GM18498 (cell line): ENCODE data around the gene ELL2.

ENCODE experiments used
- ATAC-seq: cut with Tn5 transposase; IDR thresholded peaks from one replicate; pipeline ENCODE4 v1.9.1; 2021; ENCODE audit warnings: mild to moderate bottlenecking, moderate library complexity; ENCODE audit not compliant: unreplicated experiment

ELL2 gene

GRCh38 chr5:95956900-95957293 lies 4.8 kb downstream of the ELL2 start:
- no peak for ATAC-seq

- ATAC-seq: no peak
Observed at GRCh38 chr5:95956021-95956899, 5.4 kb downstream of the ELL2 start.

GRCh38 chr5:95954716-95955115 lies 6.9 kb downstream of the ELL2 start:
- no peak for ATAC-seq

- ATAC-seq: no peak
Observed at GRCh38 chr5:95953021-95953702, 8.5 kb downstream of the ELL2 start.

GRCh38 chr5:95951916-95952315 lies 9.7 kb downstream of the ELL2 start:
- ATAC-seq: no peak

- ATAC-seq: peak; percentile 56
Observed at GRCh38 chr5:95949810-95950209, 11.8 kb downstream of the ELL2 start.

GRCh38 chr5:95948631-95949030 lies 13.0 kb downstream of the ELL2 start:
- no peak for ATAC-seq

GRCh38 chr5:95946451-95946850 lies 15.2 kb downstream of the ELL2 start:
- no peak for ATAC-seq

GRCh38 chr5:95942968-95943367 lies 18.7 kb downstream of the ELL2 start:
- ATAC-seq: no peak

GRCh38 chr5:95942414-95942813 lies 19.2 kb downstream of the ELL2 start:
- ATAC-seq: no peak

- ATAC-seq: no peak
Observed at GRCh38 chr5:95941756-95942155, 19.9 kb downstream of the ELL2 start.

GRCh38 chr5:95940758-95941682 lies 20.6 kb downstream of the ELL2 start:
- no peak for ATAC-seq

- ATAC-seq: peak; percentile 80
Observed at GRCh38 chr5:95939465-95939864, 22.2 kb downstream of the ELL2 start.

GRCh38 chr5:95938766-95939165 lies 22.9 kb downstream of the ELL2 start:
- no peak for ATAC-seq

- ATAC-seq: no peak
Observed at GRCh38 chr5:95938347-95938746, 23.3 kb downstream of the ELL2 start.

GRCh38 chr5:95937607-95938152 lies 24.0 kb downstream of the ELL2 start:
- no peak for ATAC-seq

- ATAC-seq: no peak
Observed at GRCh38 chr5:95936812-95937397, 24.7 kb downstream of the ELL2 start.

GRCh38 chr5:95935553-95936100 lies 26.0 kb downstream of the ELL2 start:
- no peak for ATAC-seq

- ATAC-seq: peak; percentile 48
Observed at GRCh38 chr5:95934207-95934804, 27.3 kb downstream of the ELL2 start.

GRCh38 chr5:95932941-95933340 lies 28.7 kb downstream of the ELL2 start:
- no peak for ATAC-seq
